Activated CD4-positive, alpha-beta memory T cell treated with anti-CD3 and anti-CD28 coated beads for 36 hours (primary cell): ENCODE data around the gene NR5A1. TPM values are rescaled to one million over a fixed set of nuclear protein-coding genes. Genes with fewer than 3 reads are reported as not detected.

Experiments
- CTCF ChIA-PET: fragments of 350-600 bp; sonication (Branson Sonifier 250); formaldehyde crosslinking; loops from one replicate; lab custom pipeline; 2021; ENCODE audit warnings: antibody characterized with exemption, inconsistent platforms; lab: Charles Lee
- POLR2A ChIA-PET: fragments of 350-600 bp; sonication (Branson Sonifier 250); formaldehyde crosslinking; loops from one replicate; lab custom pipeline; 2021; ENCODE audit warnings: antibody characterized with exemption; lab: Charles Lee
- DNase-seq: peaks from one replicate; pipeline ENCODE4 v3.0.0-alpha.2; 2020
- H3K27ac Mint-ChIP-seq: one replicate; pipeline ENCODE4 v1.8.0; 2021; ENCODE audit warnings: mixed read lengths
- H3K27me3 Mint-ChIP-seq: one replicate; pipeline ENCODE4 v1.8.0; 2021; ENCODE audit warnings: mixed read lengths
- H3K36me3 Mint-ChIP-seq: one replicate; pipeline ENCODE4 v1.8.0; 2021; ENCODE audit warnings: mixed read lengths
- H3K4me1 Mint-ChIP-seq: one replicate; pipeline ENCODE4 v1.8.0; 2021; ENCODE audit warnings: low read depth, mixed read lengths
- H3K4me3 Mint-ChIP-seq: one replicate; pipeline ENCODE4 v1.8.0; 2021; ENCODE audit warnings: mild to moderate bottlenecking, mixed read lengths
- H3K9me3 Mint-ChIP-seq: one replicate; pipeline ENCODE4 v1.8.0; 2021; ENCODE audit warnings: mixed read lengths
- intact Hi-C: fragments of 100-400 bp; cut with micrococcal nuclease; formaldehyde crosslinking; loops from one replicate; pipeline ENCODE4 v1.15.1; 2023
- total RNA-seq, 2 experiments: library from RNA; stranded (reverse); gene quantifications; one replicate each; pipeline ENCODE4 v1.2.3, GENCODE V29; 2021

The NR5A1 gene
- total RNA-seq, 2 experiments from 2014 or later, result not detected

DNA sequence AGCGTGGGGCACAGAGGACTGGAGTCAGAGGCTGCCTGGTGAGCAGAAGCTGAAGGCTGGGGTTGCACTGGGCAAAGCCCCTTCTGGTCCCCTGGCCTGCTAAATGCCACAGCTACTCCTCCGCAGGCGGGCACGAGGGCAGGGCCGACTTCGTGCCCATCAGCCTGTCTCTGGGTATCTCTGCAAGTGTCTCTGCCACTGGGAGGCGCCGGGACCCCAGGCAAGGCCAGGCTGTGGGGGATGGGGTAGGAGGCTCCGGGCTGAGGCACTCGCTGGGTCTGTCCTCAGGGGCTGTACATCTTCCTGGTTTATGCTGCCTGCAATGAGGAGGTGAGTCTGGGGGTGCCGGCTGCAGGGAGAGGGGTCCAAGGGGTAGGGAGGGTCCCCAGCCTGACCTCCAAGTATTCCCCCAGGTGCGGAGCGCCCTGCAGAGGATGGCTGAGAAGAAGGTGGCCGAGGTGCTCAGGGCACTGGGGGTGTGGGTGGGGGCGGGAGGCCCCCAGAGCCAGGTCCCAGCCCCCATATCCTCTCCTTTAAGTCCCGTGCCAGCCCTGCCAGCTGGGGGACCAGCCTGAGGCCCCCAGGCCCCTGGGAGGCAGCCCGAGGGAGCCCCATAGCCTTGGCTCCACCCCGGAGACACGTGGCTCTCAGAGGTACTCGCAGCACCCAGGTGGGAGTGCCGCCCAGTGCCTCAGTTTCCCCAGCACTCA lies 31.9 kb downstream of the NR5A1 start:
- Mint-ChIP-seq H3K9me3 (no peaks in the 10 kb centered on the region), H3K4me1 (no peaks in the 10 kb centered on the region), H3K27me3 (peaks cover 17% of the 10 kb centered on the region), H3K27ac (no peak overlapping the region), H3K36me3 (no peaks in the 10 kb centered on the region), H3K4me3 (no peak overlapping the region)
- ChIA-PET POLR2A (no interaction called here), CTCF (no interaction called here)
- DNase-seq, result no peak
- intact Hi-C loops, result no loop called here

DNA sequence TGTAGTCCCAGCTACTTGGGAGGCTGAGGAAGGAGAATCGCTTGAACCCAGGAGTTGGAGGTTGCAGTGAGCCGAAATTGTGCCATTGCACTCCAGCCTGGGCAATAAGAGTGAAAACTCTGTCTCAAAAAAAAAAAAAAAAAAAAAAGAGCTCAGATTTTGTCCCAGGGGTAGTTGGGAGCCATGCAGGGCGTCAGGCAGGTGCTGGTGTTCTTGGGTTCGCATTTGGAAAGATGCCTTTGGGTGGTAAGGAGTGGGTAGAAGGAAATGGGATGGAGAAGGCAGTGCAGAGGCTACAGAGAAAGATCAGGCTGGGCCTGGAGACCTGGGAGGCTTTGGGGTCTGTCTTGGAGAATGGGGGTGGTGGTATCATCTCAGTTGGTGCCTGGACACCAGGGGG lies 33.0 kb downstream of the NR5A1 start:
- intact Hi-C loops, result no loop called here
- ChIA-PET CTCF (no interaction called here), POLR2A (no interaction called here)
- no peak overlapping the region for H3K27ac Mint-ChIP-seq
- no peaks in the 10 kb centered on the region for H3K4me1 Mint-ChIP-seq
- peaks cover 17% of the 10 kb centered on the region for H3K27me3 Mint-ChIP-seq
- H3K36me3 Mint-ChIP-seq, result no peaks in the 10 kb centered on the region
- H3K9me3 Mint-ChIP-seq, result no peaks in the 10 kb centered on the region
- H3K4me3 Mint-ChIP-seq, result no peak overlapping the region
- no peak for DNase-seq

DNA sequence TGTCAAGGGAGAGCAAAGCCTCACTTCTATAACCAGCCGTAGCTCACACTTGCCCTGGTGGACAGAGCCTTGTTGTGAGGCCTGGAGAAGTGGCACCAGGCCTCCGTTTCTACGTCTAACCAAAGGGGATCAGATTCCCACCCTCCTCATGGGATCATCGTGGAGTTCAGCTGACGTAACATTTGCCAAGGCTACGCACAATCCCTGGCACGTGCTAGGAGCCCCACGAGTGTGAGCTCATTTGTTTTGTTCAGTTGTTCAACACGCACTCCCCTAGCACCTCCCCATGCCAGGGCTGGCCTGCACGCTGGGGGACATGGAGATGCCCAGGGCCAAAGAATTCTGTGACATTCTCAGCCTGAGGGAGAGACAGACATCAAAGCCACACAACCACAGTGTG lies 33.9 kb downstream of the NR5A1 start:
- H3K27ac Mint-ChIP-seq, result no peak overlapping the region
- no peaks in the 10 kb centered on the region for H3K4me1 Mint-ChIP-seq
- no peaks in the 10 kb centered on the region for H3K36me3 Mint-ChIP-seq
- H3K9me3 Mint-ChIP-seq, result no peaks in the 10 kb centered on the region
- ChIA-PET CTCF (no interaction called here), POLR2A (no interaction called here)
- intact Hi-C loops, result no loop called here
- H3K4me3 Mint-ChIP-seq, result no peak overlapping the region
- DNase-seq, result no peak
- H3K27me3 Mint-ChIP-seq, result peaks cover 14% of the 10 kb centered on the region

DNA sequence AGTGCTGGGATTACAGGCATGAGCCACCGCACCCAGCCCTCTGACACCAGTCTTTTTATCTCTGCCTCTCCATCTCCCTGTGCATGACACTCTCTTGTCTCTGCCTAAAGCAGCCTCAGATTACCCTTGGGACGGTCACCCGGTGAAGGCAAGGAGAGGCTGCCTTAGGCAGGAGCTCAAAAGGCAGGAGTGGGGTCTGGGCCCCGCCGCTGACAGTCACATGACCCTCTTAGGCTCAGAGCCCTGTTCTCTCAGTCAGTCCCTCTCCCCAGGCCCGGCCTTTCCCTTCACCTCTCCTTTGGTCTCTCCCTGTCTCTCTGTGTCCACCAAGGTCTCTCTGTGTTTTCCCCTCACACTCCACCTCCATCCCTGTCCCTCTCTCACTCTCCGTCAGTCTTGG lies 34.4 kb downstream of the NR5A1 start:
- POLR2A ChIA-PET, result no interaction called here
- Mint-ChIP-seq H3K27me3 (peaks cover 11% of the 10 kb centered on the region), H3K9me3 (no peaks in the 10 kb centered on the region), H3K36me3 (no peaks in the 10 kb centered on the region), H3K4me3 (no peak overlapping the region), H3K27ac (no peak overlapping the region), H3K4me1 (no peaks in the 10 kb centered on the region)
- DNase-seq, result no peak
- CTCF ChIA-PET, result no interaction called here
- intact Hi-C loops, result no loop called here

DNA sequence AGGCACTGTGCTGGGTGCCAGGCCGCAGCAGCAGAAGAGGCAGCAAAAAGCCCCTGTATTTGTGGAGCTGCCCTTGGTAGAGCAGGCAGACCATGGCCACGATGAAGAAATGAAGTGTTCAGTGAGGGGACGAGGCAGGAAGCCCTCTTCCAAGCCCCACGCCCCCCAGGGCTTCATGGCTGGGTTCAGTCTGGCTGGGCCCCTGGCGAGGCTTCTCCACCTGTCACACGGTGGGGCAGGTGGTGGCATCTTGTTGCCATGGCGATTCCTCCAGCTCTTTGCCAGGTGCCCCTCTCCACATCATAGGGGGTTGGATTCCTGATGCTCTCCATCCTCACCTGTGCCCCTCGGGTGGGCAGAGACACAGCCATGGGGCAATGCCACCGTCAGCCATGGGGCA lies 35.4 kb downstream of the NR5A1 start:
- no peaks in the 10 kb centered on the region for H3K9me3 Mint-ChIP-seq
- intact Hi-C loops, result no loop called here
- DNase-seq, result no peak
- POLR2A ChIA-PET, result no interaction called here
- peaks cover 11% of the 10 kb centered on the region for H3K27me3 Mint-ChIP-seq
- H3K4me3 Mint-ChIP-seq, result no peak overlapping the region
- CTCF ChIA-PET, result no interaction called here
- no peaks in the 10 kb centered on the region for H3K36me3 Mint-ChIP-seq
- no peak overlapping the region for H3K27ac Mint-ChIP-seq
- H3K4me1 Mint-ChIP-seq, result no peaks in the 10 kb centered on the region

DNA sequence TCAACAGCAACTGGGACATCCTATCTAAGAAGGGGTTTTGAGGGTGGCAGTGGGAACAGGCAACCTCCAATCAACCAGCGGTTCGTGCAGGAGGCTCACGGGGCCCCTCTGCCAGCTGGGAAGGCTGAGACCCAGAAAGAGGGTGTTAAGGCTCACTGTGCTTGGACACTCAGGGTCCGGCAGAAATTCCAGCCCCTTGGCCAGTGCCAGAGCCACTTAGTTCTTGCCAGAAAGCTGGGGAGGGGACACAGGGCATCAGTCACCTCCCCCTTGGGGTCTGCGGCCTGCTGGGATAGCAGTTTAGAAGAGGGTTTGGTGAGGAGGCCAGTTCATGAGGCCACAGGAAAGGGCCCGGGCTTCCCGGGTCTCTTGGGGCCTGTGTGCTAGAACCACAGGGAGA lies 36.5 kb downstream of the NR5A1 start:
- intact Hi-C loops, result no loop called here
- DNase-seq, result no peak
- Mint-ChIP-seq H3K9me3 (no peaks in the 10 kb centered on the region), H3K36me3 (no peaks in the 10 kb centered on the region), H3K4me1 (no peaks in the 10 kb centered on the region), H3K27ac (no peak overlapping the region), H3K4me3 (no peak overlapping the region), H3K27me3 (peaks cover 9% of the 10 kb centered on the region)
- POLR2A ChIA-PET, result no interaction called here
- CTCF ChIA-PET, result no interaction called here

DNA sequence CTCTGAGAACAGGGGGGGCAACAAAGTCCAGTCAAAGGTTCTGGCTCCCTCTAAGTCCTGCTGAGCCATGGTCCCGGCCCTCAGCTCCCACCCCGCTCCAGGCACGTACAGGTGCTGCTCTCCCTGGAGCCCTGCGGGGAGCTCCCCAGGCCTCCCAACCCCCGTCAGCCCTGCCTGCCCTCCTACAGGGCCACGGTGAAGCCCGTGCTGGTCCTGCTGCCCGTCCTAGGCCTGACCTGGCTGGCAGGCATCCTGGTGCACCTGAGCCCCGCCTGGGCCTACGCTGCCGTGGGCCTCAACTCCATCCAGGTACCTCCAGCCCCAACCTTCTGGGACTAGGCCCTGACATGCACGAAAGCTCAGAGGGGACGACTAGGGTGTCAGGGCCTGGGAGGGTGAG lies 36.9 kb downstream of the NR5A1 start:
- CTCF ChIA-PET, result interaction anchor here (0.6 kb wide), 1 partner anchor 49 kb away, joined by 3 read pairs; no protein-coding TSS in a partner anchor
- H3K4me1 Mint-ChIP-seq, result no peaks in the 10 kb centered on the region

DNA sequence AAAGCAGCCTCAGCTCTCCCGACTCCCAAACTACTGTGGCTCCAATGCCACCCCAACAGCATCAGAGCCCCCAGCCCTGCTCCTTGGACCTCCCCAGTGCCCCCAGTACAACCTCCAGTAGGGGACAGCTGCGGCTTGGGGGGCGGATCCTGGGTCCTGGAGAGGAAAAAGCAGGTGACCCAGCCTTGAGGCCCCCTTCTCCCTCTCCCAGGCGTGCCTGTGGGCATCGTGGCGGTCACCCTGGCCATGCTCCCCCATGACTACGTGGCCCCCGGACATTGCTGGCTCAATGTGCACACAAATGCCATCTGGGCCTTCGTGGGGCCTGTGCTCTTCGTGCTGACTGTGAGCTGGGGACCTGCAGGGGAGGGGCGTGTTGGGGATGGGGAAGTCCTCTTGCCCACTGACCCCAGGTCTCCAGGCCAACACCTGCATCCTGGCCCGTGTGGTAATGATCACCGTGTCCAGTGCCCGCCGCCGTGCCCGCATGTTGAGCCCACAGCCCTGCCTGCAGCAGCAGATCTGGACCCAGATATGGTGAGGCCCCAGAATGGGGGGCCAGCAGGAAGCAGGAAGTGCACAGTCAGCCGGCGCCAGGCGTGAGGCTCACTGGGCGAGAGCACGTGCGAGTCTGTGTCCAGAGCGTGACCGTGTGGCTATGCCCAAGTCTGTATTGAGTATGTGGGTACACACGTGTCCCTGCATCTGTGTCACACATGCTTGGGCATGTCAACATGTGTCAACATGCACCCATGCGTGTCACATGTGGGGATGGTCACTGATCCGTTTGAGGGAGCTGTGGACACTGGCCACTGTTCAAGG lies 38.0 kb downstream of the NR5A1 start:
- Mint-ChIP-seq H3K36me3 (no peaks in the 10 kb centered on the region), H3K27me3 (peaks cover 8% of the 10 kb centered on the region), H3K4me3 (no peak overlapping the region), H3K4me1 (no peaks in the 10 kb centered on the region), H3K9me3 (no peaks in the 10 kb centered on the region), H3K27ac (no peak overlapping the region)
- POLR2A ChIA-PET, result no interaction called here
- CTCF ChIA-PET, result no interaction called here
- intact Hi-C loops, result no loop called here
- DNase-seq, result no peak

More for the DNA sequence above, 36.9 kb downstream of the NR5A1 start:
- H3K9me3 Mint-ChIP-seq, result no peaks in the 10 kb centered on the region
- H3K36me3 Mint-ChIP-seq, result no peaks in the 10 kb centered on the region
- DNase-seq, result no peak
- peaks cover 9% of the 10 kb centered on the region for H3K27me3 Mint-ChIP-seq
- no peak overlapping the region for H3K27ac Mint-ChIP-seq
- H3K4me3 Mint-ChIP-seq, result no peak overlapping the region
- intact Hi-C loops, result no loop called here
- POLR2A ChIA-PET, result no interaction called here

DNA sequence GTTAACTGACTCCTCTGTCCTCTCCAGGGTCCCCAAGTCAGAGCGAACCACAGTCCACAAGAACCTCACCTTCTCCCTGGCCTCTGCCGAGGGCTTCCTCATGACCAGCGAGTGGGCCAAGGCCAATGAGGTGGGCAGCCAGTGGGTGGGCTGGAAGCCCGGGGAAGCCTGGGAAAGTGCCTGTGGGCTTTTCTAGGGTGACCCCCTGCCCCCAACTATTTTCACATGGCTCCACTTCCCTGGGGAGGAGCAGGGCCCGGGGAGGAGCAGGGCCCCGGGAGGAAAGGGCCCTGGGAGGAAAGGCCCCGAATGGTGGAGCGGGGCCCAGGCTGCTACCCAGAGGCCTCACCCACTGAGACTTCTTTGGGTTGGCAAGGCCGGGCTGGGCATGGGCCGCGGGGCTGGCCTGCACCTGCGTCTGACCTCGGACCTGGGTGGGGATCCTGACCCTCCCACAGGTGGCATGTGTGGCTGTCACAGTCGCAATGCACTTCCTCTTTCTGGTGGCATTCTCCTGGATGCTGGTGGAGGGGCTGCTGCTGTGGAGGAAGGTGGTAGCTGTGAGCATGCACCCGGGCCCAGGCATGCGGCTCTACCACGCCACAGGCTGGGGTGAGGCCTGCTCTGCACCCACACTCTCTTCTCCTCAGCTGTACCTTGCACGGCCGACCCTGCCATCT lies 39.0 kb downstream of the NR5A1 start:
- no peaks in the 10 kb centered on the region for H3K36me3 Mint-ChIP-seq
- CTCF ChIA-PET, result no interaction called here
- H3K9me3 Mint-ChIP-seq, result no peaks in the 10 kb centered on the region
- H3K27me3 Mint-ChIP-seq, result peaks cover 5% of the 10 kb centered on the region
- intact Hi-C loops, result no loop called here
- no peak overlapping the region for H3K27ac Mint-ChIP-seq
- POLR2A ChIA-PET, result no interaction called here
- no peak for DNase-seq
- no peaks in the 10 kb centered on the region for H3K4me1 Mint-ChIP-seq
- no peak overlapping the region for H3K4me3 Mint-ChIP-seq

DNA sequence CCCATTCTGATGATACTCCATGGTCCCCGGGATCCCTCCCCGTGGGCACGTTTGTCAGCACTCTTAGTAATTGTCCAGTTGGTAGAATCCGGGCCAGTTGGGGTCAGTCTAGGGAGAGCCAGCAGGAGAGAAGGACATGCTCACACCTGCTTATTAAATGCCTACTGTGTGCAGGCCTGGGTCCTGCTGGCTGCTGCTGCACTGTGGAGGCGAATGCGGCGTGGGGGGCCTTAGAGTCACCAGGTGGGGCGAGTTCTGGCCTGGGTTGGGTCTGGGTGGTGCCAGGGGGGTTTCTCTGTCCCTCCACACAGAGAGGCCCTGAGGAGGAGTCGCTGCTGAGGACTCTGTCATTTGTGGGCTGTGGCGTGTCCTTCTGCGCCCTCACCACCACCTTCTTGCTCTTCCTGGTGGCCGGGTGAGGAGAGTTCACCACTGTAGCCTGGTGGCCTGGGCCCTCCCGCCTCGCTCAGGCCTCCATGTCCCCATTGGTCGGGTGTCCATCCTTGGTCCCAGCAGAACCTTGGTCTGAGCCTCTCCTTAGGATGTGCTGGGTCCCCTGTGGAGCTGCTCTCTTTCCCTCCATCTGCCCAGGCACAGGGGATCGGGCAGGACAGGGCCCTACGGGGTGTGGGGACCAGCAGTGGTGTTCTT lies 39.7 kb downstream of the NR5A1 start:
- H3K4me3 Mint-ChIP-seq, result no peak overlapping the region
- POLR2A ChIA-PET, result no interaction called here

DNA sequence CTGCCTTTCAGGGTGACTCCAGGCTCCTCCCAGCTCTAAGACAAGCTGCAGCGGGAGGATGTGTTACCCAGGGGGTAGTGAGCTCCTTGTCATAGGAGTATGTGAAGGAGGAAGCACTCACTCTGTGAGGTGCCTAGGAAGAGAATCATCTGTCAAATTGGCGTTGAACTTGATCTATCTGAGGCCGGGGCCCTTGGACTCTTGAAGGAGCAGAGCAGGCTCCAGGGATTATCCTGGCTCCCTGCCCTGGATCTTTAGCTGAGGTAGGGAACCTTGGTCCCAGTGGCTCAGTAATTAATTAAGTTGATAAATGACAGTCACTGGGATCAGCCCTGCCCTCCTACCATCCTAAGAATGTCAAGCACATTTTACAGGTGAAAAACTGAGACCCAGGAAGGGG lies 41.5 kb downstream of the NR5A1 start:
- no peaks in the 10 kb centered on the region for H3K9me3 Mint-ChIP-seq
- H3K4me1 Mint-ChIP-seq, result no peaks in the 10 kb centered on the region
- H3K27me3 Mint-ChIP-seq, result peaks cover 4% of the 10 kb centered on the region
- H3K27ac Mint-ChIP-seq, result no peak overlapping the region
- CTCF ChIA-PET, result interaction anchor here (1.2 kb wide), 1 partner anchor 47 kb away, joined by 3 read pairs; no protein-coding TSS in a partner anchor
- no peak for DNase-seq
- POLR2A ChIA-PET, result no interaction called here
- no peaks in the 10 kb centered on the region for H3K36me3 Mint-ChIP-seq
- intact Hi-C loops, result no loop called here
- no peak overlapping the region for H3K4me3 Mint-ChIP-seq

More for the DNA sequence above, 39.7 kb downstream of the NR5A1 start:
- Mint-ChIP-seq H3K36me3 (no peaks in the 10 kb centered on the region), H3K27ac (no peak overlapping the region), H3K4me1 (no peaks in the 10 kb centered on the region), H3K27me3 (peaks cover 5% of the 10 kb centered on the region), H3K9me3 (no peaks in the 10 kb centered on the region)
- CTCF ChIA-PET, result no interaction called here
- intact Hi-C loops, result no loop called here
- DNase-seq, result no peak

DNA sequence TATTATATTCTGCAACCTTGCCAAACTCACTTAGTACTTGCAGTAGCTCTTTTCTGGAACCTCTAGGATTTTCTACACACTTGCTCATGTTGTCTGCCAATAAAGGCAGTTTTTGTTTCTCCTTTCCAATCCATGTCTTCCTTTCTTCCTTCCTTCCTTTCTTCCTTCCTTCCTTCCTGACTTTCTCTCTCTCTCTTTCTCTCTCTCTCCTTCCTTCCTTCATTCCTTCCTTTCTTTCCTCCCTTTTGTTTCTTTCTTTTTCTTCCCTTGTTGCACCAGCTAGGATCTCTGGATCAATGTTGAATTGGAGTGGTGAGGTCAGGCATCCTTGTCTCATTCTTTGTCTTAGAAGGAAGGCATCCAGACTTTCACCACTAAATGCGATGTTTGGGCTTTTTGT lies 44.5 kb downstream of the NR5A1 start:
- POLR2A ChIA-PET, result no interaction called here
- Mint-ChIP-seq H3K4me3 (no peak overlapping the region), H3K27me3 (no peaks in the 10 kb centered on the region), H3K9me3 (no peaks in the 10 kb centered on the region), H3K4me1 (no peaks in the 10 kb centered on the region), H3K27ac (no peak overlapping the region), H3K36me3 (no peaks in the 10 kb centered on the region)
- no peak for DNase-seq
- intact Hi-C loops, result no loop called here
- CTCF ChIA-PET, result no interaction called here
